ENCODE measurements around the gene ITPR2.

ITPR2 gene

DNA sequence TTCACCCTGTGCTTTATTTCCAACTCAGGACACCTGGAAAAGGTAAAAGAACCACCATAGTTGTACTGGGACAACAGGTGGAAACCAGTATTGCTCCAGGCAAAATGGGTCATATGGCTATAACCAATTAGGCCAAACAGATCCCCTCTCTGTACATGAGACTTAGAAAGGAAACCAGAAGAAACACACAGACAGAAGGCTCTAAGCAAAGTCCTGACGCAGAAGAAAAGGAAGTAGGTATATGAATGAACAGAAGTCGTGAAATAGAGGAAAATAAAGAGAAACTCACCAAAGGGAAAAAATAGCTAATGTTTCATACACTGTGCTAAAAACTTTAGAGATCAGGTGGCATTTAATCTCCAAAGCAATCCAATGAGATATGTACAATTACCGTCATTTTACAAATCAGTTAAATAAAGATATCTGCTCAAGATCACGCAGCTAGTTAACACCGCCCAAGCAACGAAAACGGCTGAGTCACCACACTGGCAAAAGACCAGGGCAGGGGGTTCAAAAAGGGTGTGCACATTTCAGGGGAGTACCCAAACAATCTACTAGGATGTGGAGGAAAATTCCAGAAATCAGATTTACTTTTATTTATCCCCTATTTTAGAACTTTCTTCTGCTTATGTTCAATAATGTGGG, 82.3 kb downstream of the ITPR2 start:
- ATAC-seq: no peak

DNA sequence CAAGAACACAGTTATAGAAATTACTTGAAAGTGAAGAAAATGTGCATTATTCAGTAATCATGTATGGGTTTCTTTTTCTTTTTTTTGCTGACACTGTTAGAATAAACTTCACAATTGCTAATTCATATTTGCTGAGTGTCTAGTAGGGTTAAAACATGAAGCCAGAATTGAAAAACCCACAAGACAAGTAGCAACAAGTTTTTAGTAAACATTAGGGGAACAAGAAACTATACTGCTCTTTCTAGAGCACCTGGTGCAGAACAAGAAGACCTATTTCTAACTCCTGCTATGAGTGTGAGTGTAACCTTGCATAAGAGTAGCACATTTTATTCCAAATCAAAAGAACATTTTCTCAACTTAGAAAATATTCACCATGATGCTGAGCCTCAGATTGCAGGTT, 83.2 kb downstream of the ITPR2 start:
- peak; percentile 28 to 42 for ATAC-seq

DNA sequence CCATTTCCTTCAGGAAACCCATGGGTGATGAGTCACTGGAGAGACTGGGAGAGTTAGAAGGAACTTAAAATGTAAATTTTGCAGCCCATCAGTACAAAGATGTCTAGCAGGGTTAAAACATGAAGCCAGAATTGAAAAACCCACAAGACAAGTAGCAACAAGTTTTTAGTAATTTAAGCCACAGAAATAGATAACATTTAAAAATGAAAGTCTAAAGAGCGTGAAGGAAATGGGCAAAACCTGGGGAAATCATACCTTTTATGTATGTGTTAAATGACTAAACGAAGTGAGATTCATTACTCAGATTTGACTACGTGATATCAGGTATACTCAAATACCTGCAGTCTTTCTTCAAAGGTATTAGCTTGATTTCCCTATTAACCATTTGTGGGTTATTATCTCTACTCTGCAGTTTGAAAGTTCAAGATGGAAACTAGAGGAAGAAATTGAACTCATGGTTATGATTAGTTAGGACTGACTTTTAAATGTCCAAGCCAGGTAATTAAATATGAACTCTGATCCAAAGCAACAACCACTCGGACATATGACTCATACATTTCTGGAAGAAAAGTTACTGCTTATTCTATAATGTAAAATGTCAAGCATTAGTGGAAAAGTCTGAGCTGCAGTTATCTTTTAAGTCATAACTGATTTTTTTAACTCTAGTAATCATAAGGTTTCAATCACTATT, 84.1 kb downstream of the ITPR2 start:
- peak; percentile 80 to 82 for ATAC-seq

DNA sequence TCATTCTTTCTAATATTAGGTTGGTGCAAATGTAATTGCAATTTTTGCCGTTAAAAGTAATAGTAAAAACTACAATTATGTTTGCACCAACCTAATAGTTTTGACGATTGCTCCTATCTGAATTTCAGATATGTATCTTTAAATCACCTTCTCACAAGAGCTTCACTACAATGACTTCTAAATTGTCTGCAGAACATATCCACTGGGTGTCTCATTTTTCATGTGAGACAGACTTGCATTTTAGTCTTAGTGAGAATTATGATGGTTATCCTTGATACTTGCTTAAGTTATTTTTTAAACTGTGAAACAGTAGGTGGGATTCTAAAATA, 84.6 kb downstream of the ITPR2 start:
- ATAC-seq: peak in 1 of 2 donors; percentile 18

DNA sequence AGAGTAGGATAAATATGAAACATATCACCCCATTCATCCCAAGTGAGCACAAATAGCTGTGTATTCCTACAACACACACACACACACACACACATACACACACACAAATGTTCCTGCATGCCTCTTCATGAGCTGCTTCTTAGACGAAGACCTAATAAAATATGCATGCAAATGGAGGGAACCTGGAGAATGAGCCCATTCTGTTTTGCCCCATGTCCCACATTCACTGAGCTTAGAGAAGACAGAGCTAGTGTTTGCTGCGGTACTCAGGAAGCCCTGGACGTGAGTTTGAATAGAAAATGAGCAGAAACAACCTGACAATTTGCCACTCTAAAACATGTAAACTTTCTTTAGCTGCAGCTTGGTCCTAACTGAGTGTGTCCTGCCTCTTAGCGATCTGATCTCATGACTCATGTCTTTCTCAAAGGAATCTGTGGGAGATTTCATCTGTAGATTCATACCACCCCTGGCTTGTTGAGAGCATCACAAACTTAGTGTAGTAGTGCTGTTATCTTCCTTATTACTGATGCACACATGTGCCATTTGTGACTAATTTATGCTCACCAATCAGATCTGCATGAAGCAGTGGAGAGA, 86.8 kb downstream of the ITPR2 start:
- ATAC-seq: peak; percentile 32 to 38

DNA sequence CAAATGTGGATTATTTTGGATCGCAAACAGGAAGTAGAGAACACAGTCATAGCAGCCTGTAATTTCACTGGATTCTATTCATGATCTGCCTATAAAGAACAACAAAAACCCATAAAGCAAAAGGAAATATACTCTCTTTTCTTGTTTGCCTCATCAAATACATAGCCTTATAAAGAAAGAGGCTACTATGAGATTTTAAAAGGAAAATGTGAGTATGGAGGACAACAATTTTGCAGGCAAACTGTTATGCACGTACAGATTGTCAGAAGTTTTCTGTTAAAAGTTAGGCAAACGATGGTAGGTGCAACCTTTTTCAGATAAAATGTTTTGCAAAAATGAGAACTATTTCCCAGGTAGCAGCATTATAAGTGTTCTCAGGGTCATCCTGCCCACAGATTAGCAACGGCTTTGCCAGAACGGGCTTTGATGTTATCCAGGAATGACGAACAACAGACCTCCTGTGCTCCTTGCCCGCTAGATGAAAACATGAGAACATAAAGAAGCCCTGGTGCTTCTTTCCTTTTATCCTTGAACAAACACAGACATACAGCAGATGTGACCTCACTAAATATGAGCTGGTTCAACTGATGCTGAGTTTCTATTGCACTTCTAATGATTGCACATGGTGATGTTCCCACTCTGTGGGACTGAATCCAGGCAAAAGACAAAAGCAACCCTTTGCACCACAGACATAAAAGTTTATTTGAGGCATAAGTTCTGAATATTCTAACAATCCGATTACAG, 88.1 kb downstream of the ITPR2 start:
- no peak for ATAC-seq

DNA sequence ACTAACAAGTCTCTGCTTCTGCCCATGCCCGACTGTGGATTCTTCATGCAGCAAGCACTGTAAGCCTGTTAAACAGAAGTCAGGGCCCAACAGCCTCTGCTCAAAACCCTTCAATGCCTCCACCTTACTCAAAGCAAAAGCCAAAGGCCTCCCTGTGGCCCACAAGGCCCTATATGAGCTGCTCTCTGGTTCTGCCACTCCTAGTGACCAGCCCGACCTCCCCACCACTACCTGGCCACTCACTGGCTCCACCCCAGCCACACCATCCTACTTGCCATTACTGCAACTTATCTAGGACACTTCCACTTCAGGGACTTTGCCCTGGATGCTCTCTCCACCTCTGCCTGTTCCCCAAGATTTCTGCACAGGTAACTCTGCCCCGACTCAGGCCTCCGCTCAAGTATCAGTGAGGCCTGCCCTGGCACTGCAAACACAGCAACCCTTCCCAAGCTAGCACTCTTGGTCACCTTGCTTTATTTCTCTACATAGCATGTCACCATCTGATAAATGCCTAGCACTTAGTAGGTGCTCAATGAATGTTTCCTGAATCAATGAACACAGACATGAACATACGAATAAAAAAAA, 88.9 kb downstream of the ITPR2 start:
- ATAC-seq: no peak

DNA sequence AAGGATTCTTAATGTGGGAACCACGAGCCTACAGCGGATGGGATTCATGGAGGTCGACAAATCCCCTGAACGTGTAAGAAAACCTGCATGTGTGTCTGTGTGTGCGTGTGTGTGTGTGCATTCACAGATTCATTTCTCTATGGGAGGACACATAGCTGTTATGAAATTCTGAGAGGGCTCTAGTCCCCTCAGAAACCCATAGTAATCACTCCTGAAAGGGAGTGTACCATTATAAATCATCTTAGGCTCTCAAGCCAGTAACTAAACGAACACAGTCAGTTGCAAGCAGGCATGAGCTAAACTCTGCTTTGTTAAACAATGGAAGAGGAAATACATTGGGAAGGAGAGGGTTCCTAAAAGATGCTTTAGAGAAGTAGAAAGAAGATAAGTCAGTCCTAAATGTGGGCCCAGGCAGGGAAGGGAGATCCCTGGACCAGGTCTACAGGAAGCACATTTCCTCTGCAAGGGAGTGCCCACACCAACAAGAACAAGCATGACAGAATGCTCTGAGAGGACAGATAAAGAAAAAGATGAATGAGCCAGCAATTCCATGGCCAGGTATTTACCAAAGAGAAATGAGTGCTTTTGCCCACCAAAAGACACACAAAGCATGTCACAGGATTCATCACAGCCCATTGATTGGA, 91.3 kb downstream of the ITPR2 start:
- ATAC-seq: no peak

DNA sequence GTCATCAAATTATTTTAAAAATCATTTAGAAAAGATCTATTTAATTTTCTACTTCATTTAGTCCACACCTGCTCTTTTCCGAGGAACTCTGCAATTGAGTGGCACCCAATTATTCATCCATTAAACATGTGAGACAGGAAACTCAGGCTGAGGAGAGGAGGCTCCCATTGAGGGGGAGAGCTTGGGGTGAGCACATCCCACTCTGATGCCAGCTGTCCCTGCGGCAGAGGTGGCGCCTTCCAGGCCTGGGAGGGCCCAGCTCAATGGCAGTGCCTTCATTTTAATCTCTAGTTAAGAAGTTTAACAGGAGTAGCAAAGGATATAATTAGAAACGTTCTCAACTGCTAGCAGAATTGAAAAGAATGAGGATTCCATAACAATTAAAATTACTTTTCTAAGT, 92.0 kb downstream of the ITPR2 start:
- no peak for ATAC-seq

DNA sequence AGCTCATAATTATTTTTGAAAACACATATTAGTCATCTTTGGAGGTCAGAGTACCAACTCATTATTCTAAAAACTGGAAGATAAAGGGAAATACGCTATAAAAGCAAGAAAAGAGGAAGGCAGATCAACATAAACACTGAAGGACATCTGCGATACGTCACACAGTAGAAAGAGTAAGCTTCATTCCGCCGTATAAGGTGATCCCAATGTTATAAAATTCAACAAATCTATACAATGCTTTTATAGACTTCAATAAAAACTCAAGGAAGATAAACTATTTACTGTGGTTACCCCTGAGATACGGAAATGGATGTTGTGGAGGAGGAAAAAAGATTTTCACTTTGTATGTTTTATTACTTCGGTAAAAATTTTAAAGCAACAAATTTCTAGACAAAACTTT, 92.6 kb downstream of the ITPR2 start:
- no peak for ATAC-seq

DNA sequence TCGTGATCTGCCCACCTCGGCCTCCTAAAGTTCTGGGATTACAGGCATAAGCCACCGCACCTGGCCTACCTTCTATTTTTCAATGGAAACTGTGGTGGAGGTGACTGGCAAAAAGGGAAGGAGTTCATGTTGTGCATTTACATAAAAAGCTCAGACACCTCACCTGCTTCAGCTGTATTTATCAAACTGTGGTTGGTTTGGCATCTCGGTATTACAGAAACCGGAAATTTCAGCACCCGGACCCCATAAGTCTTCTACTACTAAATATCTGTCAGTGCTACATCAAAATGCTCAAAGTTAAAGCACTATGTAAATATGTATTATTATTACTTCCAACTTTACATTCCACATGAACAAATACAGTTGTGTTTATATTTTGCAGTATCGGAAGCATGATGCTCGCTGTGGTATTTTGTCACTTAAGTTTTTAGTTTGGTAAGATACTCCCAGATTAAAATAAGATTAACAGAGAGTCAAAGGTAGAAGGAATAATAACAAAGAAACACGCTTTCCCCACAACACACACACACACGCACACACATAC, 95.4 kb downstream of the ITPR2 start:
- ATAC-seq: no peak

DNA sequence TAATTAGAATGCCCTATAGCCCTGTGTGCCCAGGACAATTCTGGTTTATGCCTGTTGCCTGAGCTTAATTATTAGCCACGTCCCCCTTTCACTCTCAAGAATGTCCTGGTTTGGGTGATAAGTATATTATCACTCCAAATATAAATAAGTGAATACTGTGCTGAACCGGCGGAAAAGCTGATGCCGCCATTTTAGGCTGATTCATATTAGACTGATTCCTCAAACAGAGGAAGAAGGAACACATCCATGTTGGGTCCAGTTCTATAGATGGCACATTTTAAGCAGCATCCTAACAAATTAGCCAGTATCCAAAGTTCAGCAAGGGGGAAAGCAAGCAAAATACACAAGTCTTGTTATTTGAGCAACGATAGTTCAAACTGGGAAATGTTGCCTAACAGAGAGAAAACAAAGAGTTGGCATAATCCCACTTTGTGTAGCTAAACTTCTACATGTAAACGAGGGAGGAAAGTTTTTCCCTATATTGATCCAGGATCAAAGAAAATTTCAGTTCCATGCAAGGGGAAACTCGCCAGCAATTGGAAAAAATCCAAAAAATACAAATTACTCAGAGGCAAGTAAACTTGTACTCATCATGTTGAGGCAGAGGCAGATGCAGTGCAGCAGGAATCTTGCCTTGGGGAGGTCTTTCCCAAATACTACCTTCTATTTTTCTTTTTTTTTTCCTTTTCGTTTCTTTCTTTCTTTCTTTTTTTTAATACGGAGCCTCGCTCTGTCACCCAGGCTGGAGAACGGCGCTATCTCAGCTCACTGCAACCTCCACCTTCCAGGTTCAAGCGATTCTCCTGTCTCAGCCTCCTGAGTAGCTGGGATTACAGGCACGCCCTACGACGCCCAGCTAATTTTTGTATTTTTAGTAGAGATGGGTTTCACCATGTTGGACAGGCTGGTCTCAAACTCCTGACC, 96.2 kb downstream of the ITPR2 start:
- no peak for ATAC-seq

DNA sequence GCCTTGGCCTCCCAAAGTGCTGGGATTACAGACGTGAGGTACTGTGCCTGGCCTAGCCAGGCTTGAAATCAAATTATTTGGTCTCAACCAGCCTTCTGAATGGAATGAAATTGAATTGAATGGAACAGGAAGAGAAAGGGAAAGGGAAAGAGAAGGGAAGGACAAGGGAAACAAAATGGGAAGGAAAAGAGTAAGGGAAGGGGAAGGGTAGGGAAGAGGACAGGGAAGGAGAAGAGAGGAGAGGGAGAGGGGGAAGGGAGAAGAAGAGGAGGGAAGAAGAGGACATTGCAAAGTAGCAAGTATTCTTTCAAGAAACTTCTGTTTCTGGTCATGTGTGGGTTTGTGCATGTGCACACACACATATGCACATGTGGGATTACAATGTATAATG, 97.8 kb downstream of the ITPR2 start:
- ATAC-seq: no peak

DNA sequence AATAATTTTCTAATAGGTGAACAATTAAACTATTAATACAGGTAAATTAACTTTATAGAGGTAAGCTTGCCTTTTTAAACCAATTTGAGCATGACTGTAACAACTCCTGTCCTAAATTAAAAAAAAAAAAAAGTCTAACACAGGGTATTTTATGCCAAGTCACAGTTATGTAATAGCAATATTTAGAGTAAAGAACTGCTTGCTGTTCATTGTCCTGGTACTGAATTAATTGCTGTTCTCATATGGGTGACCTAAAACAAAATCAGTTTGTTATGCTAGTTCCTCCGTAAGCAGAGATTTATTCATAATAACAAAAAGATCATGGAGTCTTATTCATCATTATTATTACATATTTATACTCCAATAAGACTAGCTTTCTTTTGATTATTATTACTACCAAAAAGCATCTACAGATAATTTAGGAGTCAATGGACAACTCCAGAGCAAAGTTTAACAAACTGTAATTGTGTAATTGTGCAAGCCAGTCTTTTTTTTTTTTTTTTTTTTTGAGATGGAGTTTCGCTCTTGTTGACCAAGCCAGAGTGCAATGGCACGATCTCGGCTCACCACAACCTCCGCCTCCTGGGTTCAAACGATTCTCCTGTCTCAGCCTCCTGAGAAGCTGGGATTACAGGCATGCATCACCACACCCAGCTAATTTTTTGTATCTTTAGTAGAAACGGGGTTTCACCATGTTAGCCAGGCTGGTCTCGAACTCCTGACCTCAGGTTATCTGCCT, 98.3 kb downstream of the ITPR2 start:
- ATAC-seq: no peak

DNA sequence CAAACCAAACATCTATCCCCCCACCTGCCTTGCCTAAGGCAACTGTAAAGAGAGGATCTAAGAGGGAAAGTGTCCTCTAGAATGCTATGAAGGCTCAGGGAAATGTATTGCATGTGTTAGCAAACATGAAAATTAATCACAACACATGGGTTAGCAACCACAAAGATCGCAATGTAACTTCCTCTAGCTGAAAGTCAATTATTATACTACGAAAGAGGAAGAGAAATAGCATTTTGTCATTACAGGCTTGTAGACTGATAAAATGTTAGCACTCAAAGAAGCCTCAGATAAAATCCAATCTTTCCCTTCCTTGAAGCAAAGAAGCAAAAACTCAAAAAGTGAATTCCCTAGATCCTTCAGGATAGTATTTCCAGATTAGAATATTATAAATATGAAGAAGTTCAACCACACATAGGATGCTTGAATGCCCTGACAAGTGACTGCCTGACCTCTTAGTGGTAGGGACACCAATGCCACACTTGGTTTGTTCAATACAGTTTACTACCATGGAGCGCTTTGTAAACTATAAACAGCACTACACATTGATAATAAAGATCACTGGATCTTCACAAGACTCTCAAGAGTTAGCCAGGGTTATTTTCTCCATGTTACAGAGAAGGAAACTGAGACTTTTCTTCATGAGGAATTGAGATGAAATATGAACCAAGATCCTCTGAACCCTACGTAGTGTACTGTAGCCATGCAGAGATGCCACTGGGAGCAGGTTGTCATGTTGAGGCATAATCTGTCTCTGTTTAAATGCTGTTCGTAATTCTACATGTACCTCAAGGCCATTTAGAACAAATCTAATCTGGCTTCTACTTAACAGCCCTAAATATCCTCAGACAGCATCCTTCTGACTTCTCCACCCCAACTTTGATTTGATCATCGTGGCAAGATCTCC, 100.7 kb downstream of the ITPR2 start:
- ATAC-seq: no peak

DNA sequence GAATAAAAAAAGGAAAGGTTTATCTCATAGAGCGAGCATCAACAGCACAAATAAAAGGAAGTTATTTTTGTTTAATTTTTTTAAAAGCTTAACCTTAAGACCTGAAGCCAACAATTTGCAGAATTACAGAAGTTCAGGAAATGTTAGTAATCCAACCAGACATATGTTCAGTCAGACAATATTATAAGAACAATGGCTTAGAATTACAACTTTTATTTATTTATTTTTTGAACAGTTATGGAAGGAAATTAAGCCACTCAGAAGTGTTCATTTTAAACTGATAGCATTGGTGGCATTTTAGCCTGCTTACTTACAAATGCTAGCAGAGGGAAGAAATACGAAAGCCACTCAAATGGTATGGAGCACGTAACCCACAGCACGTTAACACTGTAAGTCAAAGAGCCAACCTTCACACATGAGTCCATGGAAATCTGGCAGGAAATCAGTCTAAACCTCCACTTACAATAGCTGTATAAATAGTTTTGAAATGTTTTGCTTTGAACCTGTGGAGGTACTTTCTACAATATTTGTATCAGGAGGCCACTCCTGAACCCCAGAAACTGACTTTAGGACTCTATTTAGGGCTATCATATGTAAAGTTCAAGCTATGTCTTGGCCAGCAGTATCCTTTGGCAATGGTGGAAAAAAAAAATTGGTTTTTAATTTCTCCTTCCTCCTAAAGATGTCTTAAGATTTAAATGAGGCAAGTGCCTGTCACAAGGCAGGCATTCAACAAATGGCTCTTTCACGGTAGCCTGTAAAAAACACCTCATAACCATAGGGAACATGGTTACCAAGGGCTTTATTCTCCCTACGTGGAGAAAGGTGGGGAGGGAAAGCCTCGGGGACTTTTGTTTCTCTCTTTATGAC, 102.3 kb downstream of the ITPR2 start:
- ATAC-seq: no peak

DNA sequence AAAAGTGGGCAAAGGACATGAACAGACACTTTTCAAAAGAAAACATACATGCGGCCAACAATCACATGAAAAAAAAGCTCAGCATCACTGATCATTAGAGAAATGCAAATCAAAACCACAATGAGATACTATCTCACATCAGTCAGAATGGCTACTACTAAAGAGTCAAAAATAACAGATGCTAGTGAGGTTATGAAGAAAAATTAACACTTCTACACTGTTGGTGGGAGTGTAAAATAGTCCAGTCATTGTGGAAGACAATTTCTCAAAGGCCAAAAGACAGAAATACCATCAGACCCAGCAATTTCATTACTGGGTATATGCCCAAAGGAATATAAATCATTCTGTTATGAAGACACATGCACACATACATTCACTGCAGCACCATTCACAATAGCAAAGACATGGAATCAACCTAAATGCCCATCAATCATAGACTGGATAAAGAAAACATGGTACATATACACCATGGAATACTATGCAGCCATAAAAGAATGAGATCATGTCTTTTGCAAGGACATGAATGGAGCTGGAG, 103.8 kb downstream of the ITPR2 start:
- peak; percentile 69 to 79 for ATAC-seq

All from activated CD4-positive, CD25-positive, alpha-beta regulatory T cell treated with anti-CD3 and anti-CD28 coated beads, Interleukin-2, amount 50 U/mL, for 24 hours (primary cell).